K562 (cell line): ENCODE results near the gene RHOC. TPM values are rescaled to one million over a fixed set of nuclear protein-coding genes. Genes with fewer than 3 reads are reported as not detected.
A peak's percentile ranks its signal among the peaks of the same experiment; 100 is the strongest.

Source experiments
- ATF6 ChIP-seq: sonication (generic); formaldehyde crosslinking; IDR thresholded peaks from 2 replicates; pipeline ENCODE4 v1.4.0; 2020; ENCODE audit warnings: mild to moderate bottlenecking, missing genetic modification reagents
- BCLAF1 ChIP-seq, 2 experiments: fragments of 450-650 bp in 1 of 2; IDR thresholded peaks; 2 replicates each; pipeline ENCODE4 v1.6.1; 2011 to 2017; ENCODE audit warnings: low read depth in 2 of 2, antibody characterized with exemption in 1 of 2, borderline replicate concordance in 1 of 2, low read length in 1 of 2, mild to moderate bottlenecking in 1 of 2, mixed read lengths in 1 of 2; ENCODE audit not compliant: control insufficient read depth in 1 of 2
- CC2D1A ChIP-seq: fragments of 450-650 bp; IDR thresholded peaks from 2 replicates; pipeline ENCODE4 v1.6.1; 2017; ENCODE audit warnings: mild to moderate bottlenecking
- CREM ChIP-seq: IDR thresholded peaks from 2 replicates; pipeline ENCODE4 v1.6.1; 2014; ENCODE audit warnings: antibody characterized with exemption, low read depth
- DEAF1 ChIP-seq: fragments of 450-650 bp; formaldehyde crosslinking; IDR thresholded peaks from 2 replicates; pipeline ENCODE4 v1.4.0; 2020; ENCODE audit warnings: mild to moderate bottlenecking, moderate library complexity
- ELF4 ChIP-seq: fragments of 450-650 bp; formaldehyde crosslinking; IDR thresholded peaks from 2 replicates; pipeline ENCODE4 v1.4.0; 2022; ENCODE audit warnings: missing genetic modification characterization
- FOXJ2 ChIP-seq: fragments of 200-800 bp; sonication (Bioruptor generic); IDR thresholded peaks from 2 replicates; pipeline ENCODE4 v1.6.1; 2016; ENCODE audit warnings: missing genetic modification characterization, missing compliant biosample characterization
- HEY1 ChIP-seq: fragments of 250-450 bp; sonication (Bioruptor Pico); IDR thresholded peaks from 2 replicates; pipeline ENCODE4 v1.5.0; 2020; ENCODE audit warnings: mild to moderate bottlenecking, moderate library complexity, borderline replicate concordance
- KAT7 ChIP-seq: sonication (generic); formaldehyde crosslinking; IDR thresholded peaks from 2 replicates; pipeline ENCODE4 v1.8.0; 2022; ENCODE audit warnings: missing genetic modification reagents, mild to moderate bottlenecking, borderline replicate concordance
- MEF2D ChIP-seq: conservative IDR thresholded peaks from 2 replicates; pipeline ENCODE4 v1.6.1; 2016; ENCODE audit warnings: low read depth, missing genetic modification characterization, missing compliant biosample characterization
- RBM25 ChIP-seq: fragments of 200-400 bp; formaldehyde crosslinking; IDR thresholded peaks from 2 replicates; pipeline ENCODE4 v1.6.1; 2018; ENCODE audit warnings: low read length, low read depth, moderate library complexity; ENCODE audit not compliant: severe bottlenecking
- TARDBP ChIP-seq: fragments of 450-650 bp; IDR thresholded peaks from 2 replicates; pipeline ENCODE4 v1.6.1; 2016
- ZNF263 ChIP-seq: sonication (generic); formaldehyde crosslinking; IDR thresholded peaks from 2 replicates; pipeline ENCODE4 v1.8.0; 2022; ENCODE audit warnings: mild to moderate bottlenecking, missing genetic modification reagents, borderline replicate concordance
- ZNF277 ChIP-seq: fragments of 250-450 bp; sonication (Bioruptor Pico); IDR thresholded peaks from 2 replicates; pipeline ENCODE4 v1.8.0; 2022; ENCODE audit warnings: inconsistent platforms, mild to moderate bottlenecking, moderate library complexity, borderline replicate concordance
- ZNF592 ChIP-seq: fragments of 450-650 bp; IDR thresholded peaks from 2 replicates; pipeline ENCODE4 v1.6.1; 2017; ENCODE audit warnings: antibody characterized with exemption, mild to moderate bottlenecking
- ZSCAN32 ChIP-seq: fragments of 450-650 bp; formaldehyde crosslinking; IDR thresholded peaks from 2 replicates; pipeline ENCODE4 v1.4.0; 2020; ENCODE audit warnings: mild to moderate bottlenecking, moderate library complexity
- polyA plus RNA-seq, 8 experiments: library from polyadenylated mRNA; depleted of rRNA in 4 of 8; stranded (reverse) in 5 of 8; unstranded in 3 of 8; fragments of >200 nt; fragmentation: Nextera tagmentation in 2 of 8; fragmentation: Illumina TruSeq in 1 of 8; extraction: Ambion mirVana in 2 of 8; extraction: Trizol in 1 of 8; gene quantifications; 2 replicates each; pipeline versions ENCODE4 v1.2.1 to v1.2.3, GENCODE V29; 2011 to 2014; ENCODE audit warnings: inconsistent platforms in 1 of 8, missing spikeins in 1 of 8
- total RNA-seq, 7 experiments: library from RNA; depleted of rRNA in 6 of 7; stranded (reverse); fragments of >200 nt in 6 of 7; fragmentation: Illumina TruSeq in 2 of 7; extraction: Trizol in 2 of 7; gene quantifications; 2 replicates each; pipeline versions ENCODE4 v1.2.1 to v1.2.3, GENCODE V29; 2011 to 2021; ENCODE audit warnings: low replicate concordance in 1 of 7

RHOC gene
- total and polyA plus RNA-seq, 9 of the 15 experiments (the other 6 are each of a cell fraction or from before 2014, with no cell fraction given): 35.2 to 364 (median 204) TPM

GRCh38 chr1:112672842-112673241 is 34.1 kb downstream of the RHOC start (continued):
- TF ChIP-seq BCLAF1 (IDR thresholded peaks at IDR 0.05; ENCODE audit: borderline replicate concordance in 1 of 2, control insufficient read depth in 1 of 2, low read depth in 2 of 2, low read length in 1 of 2) (0 out of 4 replicates have a peak, but pooled peaks of 1 of the 2 experiments have one; percentile 56), DEAF1 (0 out of 2 replicates have a peak, but pooled peaks have one; percentile 33), CREM (no peak), RBM25 (no peak), HEY1 (no peak), ZSCAN32 (no peak), ZNF277 (CRISPR knock-in tag) (no peak), KAT7 (CRISPR knock-in tag) (no peak), TARDBP (no peak), FOXJ2 (tag) (0 out of 2 replicates have a peak, but pooled peaks have one; percentile 40), MEF2D (tag) (no peak), ATF6 (no peak), CC2D1A (no peak), ZNF263 (CRISPR knock-in tag) (peak; percentile 52; the same call in 1 of the 2 replicates), ZNF592 (peak; percentile 70), ELF4 (CRISPR knock-in tag) (no peak)
